ENCODE data around the gene ANKHD1.
"Not testable (repeated sequence)": the region's sequence is repeated elsewhere in the genome, so short reads cannot be mapped to it uniquely, and the experiment has no call there.

The ANKHD1 gene

GRCh38 chr5:140427726-140428125 is 26.1 kb downstream of the ANKHD1 start:
- DNase-seq (ENCODE audit: low spot score), result not testable (repeated sequence)

DNA sequence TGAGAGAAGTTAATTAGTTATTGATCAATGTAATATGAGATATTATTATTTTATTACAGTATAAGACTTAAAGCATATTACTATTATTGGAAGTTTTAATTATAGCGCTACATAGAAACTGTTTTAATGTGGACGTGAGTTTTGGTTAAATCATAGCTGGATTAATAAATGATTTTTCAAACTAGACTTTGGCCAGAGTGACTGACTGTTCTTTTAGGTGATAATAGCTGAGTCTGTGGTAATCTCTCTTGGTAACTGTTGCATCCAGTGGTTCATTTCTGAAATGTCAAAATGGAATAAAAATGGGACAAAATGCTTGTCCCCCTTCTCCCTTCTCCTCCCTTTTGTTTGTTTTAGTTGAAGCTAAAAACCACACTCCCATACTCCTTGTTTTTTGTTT is 28.1 kb downstream of the ANKHD1 start:
- no peak for DNase-seq (ENCODE audit: low spot score)

DNA sequence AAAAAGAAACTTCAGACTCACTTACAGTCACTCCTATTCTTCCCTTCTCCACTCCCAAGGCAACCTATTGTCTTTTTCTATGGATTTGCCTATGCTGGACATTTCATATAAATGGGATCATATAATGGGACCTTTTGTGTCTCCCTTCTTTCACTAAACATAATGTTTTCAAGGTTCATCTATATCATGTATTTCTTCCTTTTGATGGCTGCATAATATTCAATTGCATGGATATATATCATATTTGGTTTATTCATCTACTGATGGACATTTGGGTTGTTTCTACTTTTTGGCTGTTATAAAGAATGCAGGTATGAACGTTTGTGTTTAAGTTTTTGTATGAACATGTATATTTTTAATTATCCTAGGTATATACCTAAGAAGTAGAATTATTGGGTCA is 30.6 kb downstream of the ANKHD1 start:
- no peak for DNase-seq (ENCODE audit: low spot score)

DNA sequence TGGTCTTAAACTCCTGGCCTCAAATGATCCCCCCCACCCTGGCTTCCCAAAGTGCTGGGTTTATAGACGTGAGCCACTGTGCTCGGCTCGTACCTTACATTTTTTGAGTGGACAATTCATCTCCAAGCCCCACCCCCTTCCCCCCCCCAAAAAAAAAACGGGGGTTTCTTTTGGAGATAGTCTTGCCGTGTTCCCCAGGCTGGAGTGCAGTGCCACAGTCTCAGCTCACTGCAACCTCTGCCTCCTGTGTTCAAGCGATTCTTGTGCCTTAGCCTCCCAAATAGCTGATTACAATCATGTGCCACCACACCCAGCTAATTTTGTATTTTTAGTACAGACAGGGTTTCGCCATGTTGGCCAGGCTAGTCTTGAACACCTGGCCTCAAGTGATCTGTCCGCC is 31.3 kb downstream of the ANKHD1 start:
- no peak for DNase-seq (ENCODE audit: low spot score)

DNA sequence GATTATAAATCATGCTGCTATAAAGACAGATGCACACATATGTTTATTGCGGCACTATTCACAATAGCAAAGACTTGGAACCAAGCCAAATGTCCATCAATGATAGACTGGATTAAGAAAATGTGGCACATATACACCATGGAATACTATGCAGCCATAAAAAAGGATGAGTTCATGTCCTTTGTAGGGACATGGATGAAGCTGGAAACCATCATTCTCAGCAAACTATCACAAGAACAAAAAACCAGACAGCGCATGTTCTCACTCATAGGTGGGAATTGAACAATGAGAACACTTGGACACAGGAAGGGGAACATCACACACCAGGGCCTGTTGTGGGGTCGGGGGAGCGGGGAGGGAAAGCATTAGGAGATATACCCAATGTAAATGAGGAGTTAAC is 55.7 kb downstream of the ANKHD1 start:
- DNase-seq (ENCODE audit: low spot score), result not testable (repeated sequence)

- no peak for DNase-seq (ENCODE audit: low spot score)
These were observed 65.5 kb downstream of the ANKHD1 start for GRCh38 chr5:140466981-140467742.

GRCh38 chr5:140468188-140468587 is 66.6 kb downstream of the ANKHD1 start:
- no peak for DNase-seq (ENCODE audit: low spot score)

- no peak for DNase-seq (ENCODE audit: low spot score)
These were observed 67.6 kb downstream of the ANKHD1 start for GRCh38 chr5:140469259-140469658.

- DNase-seq (ENCODE audit: low spot score), result no peak
These were observed 78.8 kb downstream of the ANKHD1 start for GRCh38 chr5:140480310-140481014.

DNA sequence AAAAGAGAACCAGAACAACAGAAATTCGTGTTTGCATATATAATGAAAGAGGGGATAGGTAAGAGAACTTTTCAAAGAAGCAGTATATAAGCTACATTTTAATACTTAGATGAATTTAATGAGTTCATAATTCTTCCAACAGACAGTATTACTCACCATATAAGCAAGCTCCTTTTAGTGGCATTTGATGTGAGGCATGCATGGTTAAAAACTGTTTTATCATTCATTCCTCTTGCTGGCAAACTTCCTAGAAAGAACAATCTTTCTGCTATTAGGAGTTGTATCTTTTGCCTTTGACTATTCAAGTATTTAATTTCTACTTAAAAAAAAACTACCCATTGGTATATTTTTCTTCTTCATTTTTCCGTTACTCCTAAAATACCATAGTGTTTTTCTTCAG is 80.1 kb downstream of the ANKHD1 start:
- no peak for DNase-seq (ENCODE audit: low spot score)

- no peak for DNase-seq (ENCODE audit: low spot score)
These were observed 81.4 kb downstream of the ANKHD1 start for GRCh38 chr5:140483055-140483454.

DNA sequence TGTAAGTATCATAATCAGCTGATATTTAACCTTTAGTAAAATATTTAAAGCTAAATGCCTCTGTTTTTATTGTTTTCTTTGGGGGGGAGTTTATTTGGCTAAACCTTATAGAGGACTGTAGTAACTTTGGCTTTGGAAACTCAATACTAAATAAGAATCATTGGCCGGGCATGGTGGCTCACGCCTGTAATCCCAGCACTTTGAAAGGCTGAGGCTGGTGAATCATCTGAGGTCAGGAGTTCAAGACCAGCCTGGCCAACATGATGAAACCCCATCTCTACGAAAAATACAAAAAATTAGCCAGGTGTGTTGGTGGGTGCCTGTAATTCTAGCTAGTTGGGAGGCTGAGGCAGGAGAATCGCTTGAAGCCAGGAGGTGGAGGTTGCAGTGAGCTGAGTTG is 86.5 kb downstream of the ANKHD1 start:
- not testable (repeated sequence) for DNase-seq (ENCODE audit: low spot score)

- no peak for DNase-seq (ENCODE audit: low spot score)
These were observed 87.3 kb downstream of the ANKHD1 start for GRCh38 chr5:140488914-140489313.

- DNase-seq (ENCODE audit: low spot score), result no peak
These were observed 96.3 kb downstream of the ANKHD1 start for GRCh38 chr5:140497897-140498296.

GRCh38 chr5:140498591-140498990 is 97.0 kb downstream of the ANKHD1 start:
- DNase-seq (ENCODE audit: low spot score), result no peak

- no peak for DNase-seq (ENCODE audit: low spot score)
These were observed 101.2 kb downstream of the ANKHD1 start for GRCh38 chr5:140502834-140503233.

DNA sequence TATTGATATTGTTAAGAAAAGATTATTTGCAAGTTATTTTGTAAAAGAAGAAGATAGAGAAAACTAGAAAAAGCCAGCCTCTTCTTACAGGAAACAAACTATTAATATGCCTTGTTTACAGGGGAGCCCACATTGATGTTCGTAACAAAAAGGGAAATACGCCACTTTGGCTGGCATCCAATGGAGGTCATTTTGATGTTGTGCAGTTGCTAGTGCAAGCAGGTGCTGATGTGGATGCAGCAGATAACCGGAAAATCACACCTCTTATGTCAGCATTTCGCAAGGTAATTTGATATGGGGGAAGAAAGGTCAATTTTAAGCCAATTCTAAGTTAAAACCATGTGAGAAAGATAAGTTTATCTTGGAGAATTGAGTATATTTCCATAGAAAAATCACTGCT is 108.3 kb downstream of the ANKHD1 start:
- DNase-seq (ENCODE audit: low spot score), result no peak

DNA sequence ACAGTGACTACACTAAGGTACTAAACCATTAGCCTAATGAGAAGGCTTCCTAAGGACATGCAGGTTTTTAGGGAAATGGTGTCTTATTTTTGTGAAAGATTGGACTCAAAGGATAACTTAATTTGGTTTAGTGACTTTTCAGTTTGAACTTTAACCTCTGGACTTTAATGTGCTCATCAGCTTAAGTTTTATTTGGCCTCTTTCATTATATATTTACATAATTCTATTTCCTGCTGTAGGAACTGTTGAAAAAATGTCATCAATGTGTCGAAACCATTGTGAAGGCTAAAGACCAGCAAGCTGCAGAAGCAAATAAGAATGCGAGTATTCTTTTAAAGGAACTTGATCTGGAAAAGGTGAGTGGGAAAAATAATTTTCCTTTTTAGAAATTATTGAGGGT is 111.5 kb downstream of the ANKHD1 start:
- no peak for DNase-seq (ENCODE audit: low spot score)

GRCh38 chr5:140524003-140524402 is 122.4 kb downstream of the ANKHD1 start:
- no peak for DNase-seq (ENCODE audit: low spot score)

DNA sequence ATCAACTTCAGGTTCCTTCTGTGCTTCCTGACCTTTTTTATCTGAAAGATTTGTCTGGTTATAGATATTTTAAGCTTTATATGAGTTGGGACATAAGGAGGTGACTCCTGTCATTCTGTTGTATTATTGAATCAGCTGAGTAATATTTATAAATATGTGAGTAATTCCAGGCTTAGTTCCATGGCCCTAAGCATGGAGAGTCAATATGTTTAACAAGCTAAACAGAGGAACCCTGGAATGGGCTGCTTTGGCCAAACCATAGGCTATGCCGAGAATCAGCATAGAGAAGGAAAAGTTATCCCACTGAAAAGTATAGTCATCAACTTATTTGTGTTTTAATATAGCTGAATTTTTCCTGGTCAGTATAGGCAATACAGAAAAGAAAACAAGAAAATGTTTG is 138.6 kb downstream of the ANKHD1 start:
- DNase-seq (ENCODE audit: low spot score), result no peak

DNA sequence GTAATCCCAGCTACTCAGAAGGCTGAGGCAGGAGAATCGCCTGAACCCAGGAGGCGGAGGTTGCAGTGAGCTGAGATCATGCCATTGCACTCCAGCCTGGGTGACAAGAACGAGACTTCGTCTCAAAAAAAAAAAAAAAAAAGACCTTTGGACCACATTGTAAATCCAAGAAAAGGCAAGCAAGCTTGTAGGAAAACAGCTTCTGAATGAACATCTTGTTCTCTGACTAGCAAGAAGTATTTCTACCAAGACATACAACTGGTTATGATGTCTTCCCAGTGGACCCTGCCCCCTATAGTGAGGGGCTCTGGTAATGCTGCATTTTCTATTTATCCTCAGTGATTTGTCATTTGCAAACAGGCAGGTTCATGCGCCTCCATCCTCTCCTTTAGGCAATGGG is 141.3 kb downstream of the ANKHD1 start:
- no peak for DNase-seq (ENCODE audit: low spot score)

GRCh38 chr5:140544986-140545385 is 143.4 kb downstream of the ANKHD1 start:
- DNase-seq (ENCODE audit: low spot score), result no peak

GRCh38 chr5:140545606-140546005 is 144.0 kb downstream of the ANKHD1 start:
- no peak for DNase-seq (ENCODE audit: low spot score)

Measured in LoVo (cell line).